GM12865 (cell line): ENCODE measurements around the gene DOCK2.
A peak's percentile ranks its signal among the peaks of the same experiment; 100 is the strongest.

Experiments
- DNase-seq: peaks from one replicate; pipeline ENCODE4 v3.0.0; 2010; ENCODE audit warnings: low read depth
- H3K4me3 ChIP-seq: 2 replicates; pipeline ENCODE4 v1.5.1; 2011; ENCODE audit warnings: mild to moderate bottlenecking, low read depth, low read length, control low read depth
- TF ChIP-seq, protein P1 (sequence below): IDR thresholded peaks from 2 replicates; pipeline ENCODE4 v1.5.1; 2011; ENCODE audit warnings: low read length, control low read depth, low read depth, inconsistent platforms; ENCODE audit not compliant: insufficient read depth; ENCODE audit errors: missing control alignments

Gene DOCK2

DNA sequence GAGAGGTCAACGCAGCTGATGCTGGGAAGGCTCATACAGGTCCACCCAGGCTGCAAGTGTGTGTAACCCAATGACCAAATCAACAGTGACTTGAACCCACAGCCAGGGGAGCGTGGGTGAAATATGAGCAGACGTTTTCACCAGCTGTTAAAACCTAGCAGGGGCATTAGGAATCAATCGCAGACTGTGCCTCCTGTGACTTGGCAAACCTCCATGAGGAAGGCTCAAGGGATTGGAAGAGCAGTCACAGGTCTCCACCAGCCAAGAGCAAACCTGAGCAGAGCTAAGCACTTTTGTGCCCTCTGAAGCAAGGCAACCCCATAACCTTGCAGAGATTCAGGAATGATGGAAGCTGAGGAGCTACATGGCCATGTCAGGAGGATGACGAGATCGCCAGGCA is 317.7 kb downstream of the DOCK2 start:
- no peak overlapping the region for H3K4me3 ChIP-seq
- no peak for DNase-seq
- TF ChIP-seq, protein P1, sequence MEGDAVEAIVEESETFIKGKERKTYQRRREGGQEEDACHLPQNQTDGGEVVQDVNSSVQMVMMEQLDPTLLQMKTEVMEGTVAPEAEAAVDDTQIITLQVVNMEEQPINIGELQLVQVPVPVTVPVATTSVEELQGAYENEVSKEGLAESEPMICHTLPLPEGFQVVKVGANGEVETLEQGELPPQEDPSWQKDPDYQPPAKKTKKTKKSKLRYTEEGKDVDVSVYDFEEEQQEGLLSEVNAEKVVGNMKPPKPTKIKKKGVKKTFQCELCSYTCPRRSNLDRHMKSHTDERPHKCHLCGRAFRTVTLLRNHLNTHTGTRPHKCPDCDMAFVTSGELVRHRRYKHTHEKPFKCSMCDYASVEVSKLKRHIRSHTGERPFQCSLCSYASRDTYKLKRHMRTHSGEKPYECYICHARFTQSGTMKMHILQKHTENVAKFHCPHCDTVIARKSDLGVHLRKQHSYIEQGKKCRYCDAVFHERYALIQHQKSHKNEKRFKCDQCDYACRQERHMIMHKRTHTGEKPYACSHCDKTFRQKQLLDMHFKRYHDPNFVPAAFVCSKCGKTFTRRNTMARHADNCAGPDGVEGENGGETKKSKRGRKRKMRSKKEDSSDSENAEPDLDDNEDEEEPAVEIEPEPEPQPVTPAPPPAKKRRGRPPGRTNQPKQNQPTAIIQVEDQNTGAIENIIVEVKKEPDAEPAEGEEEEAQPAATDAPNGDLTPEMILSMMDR: no peak

DNA sequence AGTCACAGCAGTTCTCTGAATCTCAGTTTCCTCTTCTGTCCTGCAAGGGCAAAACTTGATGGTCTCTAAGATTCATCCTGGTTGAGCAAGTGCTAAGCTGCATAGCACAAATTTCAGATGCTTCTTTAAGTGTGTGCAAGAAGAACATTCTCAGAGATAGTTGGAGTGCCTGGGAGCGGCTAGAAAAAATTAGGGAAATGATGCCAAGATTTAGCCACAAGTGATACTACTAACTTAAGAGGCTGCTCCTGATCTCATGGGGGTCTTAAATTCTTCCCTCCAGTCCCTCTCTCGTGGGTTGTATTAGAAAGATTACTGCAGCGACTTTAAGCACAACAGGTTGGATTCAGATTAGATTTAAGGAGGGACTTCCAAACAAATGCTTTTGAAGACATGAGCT is 319.1 kb downstream of the DOCK2 start:
- H3K4me3 ChIP-seq: no peak overlapping the region
- DNase-seq: no peak
- TF ChIP-seq, protein P1: no peak

DNA sequence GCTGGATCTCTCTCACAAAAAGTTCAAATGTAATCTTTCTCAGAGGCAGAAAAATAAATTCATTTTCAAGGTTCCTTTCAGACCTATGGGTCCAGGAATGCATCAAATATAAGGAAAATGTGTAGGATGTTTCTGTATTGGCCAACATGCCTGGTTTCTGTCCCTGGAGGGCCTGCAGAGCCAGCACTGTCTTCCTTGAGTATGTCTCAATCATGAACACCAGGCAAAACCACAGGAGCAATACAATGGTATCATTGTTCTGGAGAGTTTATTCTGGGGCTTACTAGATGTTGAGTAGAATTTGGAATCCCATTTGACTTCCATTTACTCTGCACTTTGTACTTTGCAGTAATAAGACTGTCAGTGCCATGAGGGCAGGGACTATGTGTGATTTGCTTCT is 319.7 kb downstream of the DOCK2 start:
- H3K4me3 ChIP-seq: no peak overlapping the region
- DNase-seq: no peak
- TF ChIP-seq, protein P1: no peak

DNA sequence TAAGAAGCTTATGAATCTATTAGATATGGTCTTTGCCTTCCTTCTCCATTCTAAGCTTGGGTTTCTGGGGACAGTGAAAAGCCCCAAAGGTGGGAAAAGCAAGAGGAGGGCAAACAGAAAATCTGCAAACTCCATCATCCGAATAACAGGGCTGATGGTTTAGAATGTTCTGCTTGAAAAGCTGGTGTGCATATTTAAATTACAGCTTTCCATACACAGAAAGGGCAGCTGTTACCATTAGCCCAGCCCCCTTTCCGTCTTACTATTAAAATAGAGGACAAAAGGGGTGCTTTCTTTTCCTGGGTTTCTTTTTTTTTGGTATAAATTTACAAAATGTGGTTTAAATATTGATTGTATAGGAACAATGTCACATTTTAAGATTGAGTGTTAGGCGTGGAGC is 321.2 kb downstream of the DOCK2 start:
- DNase-seq: no peak
- H3K4me3 ChIP-seq: no peak overlapping the region
- TF ChIP-seq, protein P1: no peak

DNA sequence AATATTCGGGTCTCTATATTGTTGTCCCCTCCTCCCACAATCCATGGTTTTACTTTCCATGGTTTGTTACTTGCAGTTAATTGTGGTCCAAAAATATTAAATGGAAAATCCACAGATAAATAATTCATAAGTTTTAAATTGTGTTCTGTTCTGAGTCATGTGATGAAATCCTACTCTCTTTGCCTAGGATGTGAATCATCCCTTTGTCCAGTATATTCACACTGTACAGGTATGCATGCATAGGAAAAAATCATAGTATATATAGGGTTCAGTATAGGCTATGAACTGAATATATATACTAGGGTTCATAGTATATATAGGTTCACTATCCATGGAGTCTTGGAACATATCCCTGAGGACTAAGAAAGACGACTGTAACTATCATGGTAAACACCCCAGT is 323.6 kb downstream of the DOCK2 start:
- TF ChIP-seq, protein P1: no peak
- no peak for DNase-seq

DNA sequence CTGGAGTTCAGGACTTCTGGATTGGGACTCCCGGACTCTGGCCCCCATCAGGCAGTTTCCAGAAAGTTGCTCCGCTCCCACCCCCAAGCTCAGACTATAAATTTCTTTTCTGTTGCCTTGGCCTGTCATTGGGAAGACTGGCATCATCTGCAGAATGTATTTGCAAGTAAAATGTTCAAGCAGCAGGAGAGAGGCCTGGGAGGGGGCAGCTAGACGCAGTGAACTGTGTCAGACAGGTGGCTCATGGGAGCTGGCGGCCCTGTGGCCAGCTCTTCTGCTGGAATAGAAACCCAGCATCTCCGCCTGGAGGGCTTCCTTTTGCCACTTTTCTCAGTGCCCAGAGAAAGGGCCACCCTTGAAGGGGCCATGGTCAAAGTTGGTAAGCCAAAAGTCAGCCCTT is 327.2 kb downstream of the DOCK2 start:
- H3K4me3 ChIP-seq: no peak overlapping the region
- TF ChIP-seq, protein P1: no peak
- DNase-seq: peak; percentile 18

More for the DNA sequence above, 323.6 kb downstream of the DOCK2 start:
- no peak overlapping the region for H3K4me3 ChIP-seq

DNA sequence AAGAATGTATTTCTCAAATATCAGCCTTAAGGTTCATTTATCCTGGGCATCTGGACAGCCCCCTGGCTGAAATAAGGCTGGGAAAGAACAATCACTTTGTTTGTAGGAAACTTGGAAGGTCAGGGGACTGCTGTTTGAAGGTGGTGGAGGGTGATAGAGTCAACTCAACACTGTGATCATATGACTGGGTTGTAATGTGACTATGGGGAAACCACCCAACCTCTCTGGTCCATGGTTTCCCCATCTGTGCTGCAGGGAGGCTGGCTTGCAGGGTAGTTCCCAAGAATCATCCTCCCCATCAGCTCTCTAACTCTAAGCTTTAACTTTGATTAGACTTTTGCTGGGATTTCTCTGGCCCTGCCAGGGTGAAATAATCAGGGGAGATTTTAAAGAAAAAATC is 333.3 kb downstream of the DOCK2 start:
- TF ChIP-seq, protein P1: no peak
- H3K4me3 ChIP-seq: no peak overlapping the region
- peak; percentile 18 for DNase-seq
